ENCODE data around the gene CNR1. TPM values are rescaled to one million over a fixed set of nuclear protein-coding genes. Genes with fewer than 3 reads are reported as not detected.

The CNR1 gene
- total and polyA plus RNA-seq, 2 of the 4 experiments (the other 2 are of a cell fraction) = not detected

DNA sequence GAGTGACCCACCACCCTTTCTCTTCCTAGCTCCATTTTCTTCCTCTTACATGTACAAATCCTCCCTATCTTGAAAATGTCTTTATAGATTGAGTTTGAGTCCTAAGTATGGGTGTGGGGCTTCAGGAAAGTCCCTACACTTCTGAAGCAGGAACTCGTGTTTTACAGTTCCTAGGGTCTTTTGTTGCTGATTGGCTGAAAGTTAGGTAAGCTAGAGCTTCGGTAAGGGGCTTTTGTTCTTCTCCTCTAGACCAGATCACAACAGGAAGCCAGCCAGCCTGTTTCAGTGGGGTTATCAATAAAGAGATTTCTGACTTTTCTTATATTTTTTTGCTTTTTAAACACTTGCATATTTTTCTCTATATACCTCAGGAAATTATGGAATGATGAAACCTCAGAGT lies 51.3 kb downstream of the CNR1 start:
- Histone ChIP-seq H2AK9ac (replicated peaks; ENCODE audit: low read depth, low read length, poor library complexity) (no peak overlapping the region), H3K14ac (replicated peaks; ENCODE audit: low read depth, low read length) (no peak overlapping the region), H3K27ac (ENCODE audit: insufficient read depth, low read length) (no peak overlapping the region), H3K36me3 (ENCODE audit: control insufficient read depth, insufficient read depth, low read length) (no peaks in the 10 kb centered on the region), H3K23ac (ENCODE audit: low read depth, low read length) (no peak overlapping the region), H4K20me1 (ENCODE audit: insufficient read depth, low read length) (no peaks in the 10 kb centered on the region), H3K4me1 (ENCODE audit: control insufficient read depth, insufficient read depth, low read length) (no peaks in the 10 kb centered on the region), H3K4me3 (ENCODE audit: insufficient read depth, low read depth, low read length) (no peak overlapping the region), H3K4me2 (ENCODE audit: low read depth, low read length) (no peak overlapping the region), H2BK5ac (ENCODE audit: low read depth, low read length, poor library complexity, severe bottlenecking) (no peak overlapping the region), H2AFZ (replicated peaks; ENCODE audit: low read length, poor library complexity) (no peak overlapping the region), H3K79me1 (ENCODE audit: low read depth in 1 of 2, low read length in 2 of 2) (no peaks in the 10 kb centered on the region), H3K9ac (ENCODE audit: low read depth, low read length) (no peak overlapping the region), H2AK5ac (ENCODE audit: low read depth, low read length) (no peak overlapping the region), H3K4ac (ENCODE audit: low read depth, low read length) (no peak overlapping the region), H3K27me3 (ENCODE audit: control insufficient read depth, insufficient read depth, low read length) (no peaks in the 10 kb centered on the region), H3K9me3 (ENCODE audit: control insufficient read depth, insufficient read depth, low read length) (no peaks in the 10 kb centered on the region), H3K9me1 (ENCODE audit: insufficient read depth, low read length) (no peaks in the 10 kb centered on the region), H2BK20ac (ENCODE audit: low read depth, low read length) (no peak overlapping the region), H3K56ac (ENCODE audit: extremely low read depth, insufficient read depth, low read length) (no peak overlapping the region), H4K8ac (ENCODE audit: low read depth in 2 of 2, low read length in 2 of 2) (no peak overlapping the region), H3K18ac (ENCODE audit: low read depth, low read length) (no peak overlapping the region), H2BK15ac (ENCODE audit: low read depth, low read length) (no peak overlapping the region), H4K5ac (ENCODE audit: low read depth, low read length) (no peak overlapping the region), H2BK120ac (ENCODE audit: low read depth, low read length) (no peak overlapping the region), H4K91ac (ENCODE audit: insufficient read depth, low read depth, low read length) (no peak overlapping the region)
- dilution Hi-C loops (cut with HindIII; ENCODE audit: low sequenced_read_pairs, unreplicated experiment) (no loop called here), in situ Hi-C loops (cut with MboI; ENCODE audit: low sequenced_read_pairs) (no loop called here), intact Hi-C loops (cut with micrococcal nuclease) (no loop called here)
- WGBS, 2 experiments (ENCODE audit: extremely low coverage in 2 of 2, insufficient read length in 1 of 2) = no CpG with 5 or more reads among the region's 2 CpGs
- DNase-seq (no peak), ATAC-seq (ENCODE audit: low read depth) (no peak)
- ChIA-PET POLR2A (ENCODE audit: unreplicated experiment) (no interaction called here), CTCF (no interaction called here)
- no peak for TF ChIP-seq CEBPB (IDR thresholded peaks at IDR 0.05; ENCODE audit: low read depth, low read length)
- no peak for TF ChIP-seq FOS (IDR thresholded peaks at IDR 0.05; ENCODE audit: low read depth, low read length)
- no peak for TF ChIP-seq SMC3 (IDR thresholded peaks at IDR 0.05; ENCODE audit: low read depth, low read length)
- no peak for TF ChIP-seq MAZ (IDR thresholded peaks at IDR 0.05; ENCODE audit: borderline replicate concordance, low read depth, low read length)
- no peak for TF ChIP-seq RFX5 (IDR thresholded peaks at IDR 0.05; ENCODE audit: low read depth, low read length)
- no peak for TF ChIP-seq MXI1 (IDR thresholded peaks at IDR 0.05; ENCODE audit: borderline replicate concordance, low read depth, low read length)
- no peak for TF ChIP-seq CHD1 (IDR thresholded peaks at IDR 0.05; ENCODE audit: low read depth, low read length)
- TF ChIP-seq POLR2A (IDR thresholded peaks at IDR 0.05; ENCODE audit: low read depth, low read length) = no peak
- no peak for TF ChIP-seq NFE2L2 (IDR thresholded peaks at IDR 0.05; ENCODE audit: low read depth, low read length)
- TF ChIP-seq RCOR1 (IDR thresholded peaks at IDR 0.05; ENCODE audit: insufficient replicate concordance, low read length) = no peak
- TF ChIP-seq, protein P1, sequence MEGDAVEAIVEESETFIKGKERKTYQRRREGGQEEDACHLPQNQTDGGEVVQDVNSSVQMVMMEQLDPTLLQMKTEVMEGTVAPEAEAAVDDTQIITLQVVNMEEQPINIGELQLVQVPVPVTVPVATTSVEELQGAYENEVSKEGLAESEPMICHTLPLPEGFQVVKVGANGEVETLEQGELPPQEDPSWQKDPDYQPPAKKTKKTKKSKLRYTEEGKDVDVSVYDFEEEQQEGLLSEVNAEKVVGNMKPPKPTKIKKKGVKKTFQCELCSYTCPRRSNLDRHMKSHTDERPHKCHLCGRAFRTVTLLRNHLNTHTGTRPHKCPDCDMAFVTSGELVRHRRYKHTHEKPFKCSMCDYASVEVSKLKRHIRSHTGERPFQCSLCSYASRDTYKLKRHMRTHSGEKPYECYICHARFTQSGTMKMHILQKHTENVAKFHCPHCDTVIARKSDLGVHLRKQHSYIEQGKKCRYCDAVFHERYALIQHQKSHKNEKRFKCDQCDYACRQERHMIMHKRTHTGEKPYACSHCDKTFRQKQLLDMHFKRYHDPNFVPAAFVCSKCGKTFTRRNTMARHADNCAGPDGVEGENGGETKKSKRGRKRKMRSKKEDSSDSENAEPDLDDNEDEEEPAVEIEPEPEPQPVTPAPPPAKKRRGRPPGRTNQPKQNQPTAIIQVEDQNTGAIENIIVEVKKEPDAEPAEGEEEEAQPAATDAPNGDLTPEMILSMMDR (conservative IDR thresholded peaks at IDR 0.05; ENCODE audit: low read depth, low read length) = no peak
- no peak for TF ChIP-seq MAFK (IDR thresholded peaks at IDR 0.05; ENCODE audit: low read depth, low read length)
- TF ChIP-seq, protein P2, sequence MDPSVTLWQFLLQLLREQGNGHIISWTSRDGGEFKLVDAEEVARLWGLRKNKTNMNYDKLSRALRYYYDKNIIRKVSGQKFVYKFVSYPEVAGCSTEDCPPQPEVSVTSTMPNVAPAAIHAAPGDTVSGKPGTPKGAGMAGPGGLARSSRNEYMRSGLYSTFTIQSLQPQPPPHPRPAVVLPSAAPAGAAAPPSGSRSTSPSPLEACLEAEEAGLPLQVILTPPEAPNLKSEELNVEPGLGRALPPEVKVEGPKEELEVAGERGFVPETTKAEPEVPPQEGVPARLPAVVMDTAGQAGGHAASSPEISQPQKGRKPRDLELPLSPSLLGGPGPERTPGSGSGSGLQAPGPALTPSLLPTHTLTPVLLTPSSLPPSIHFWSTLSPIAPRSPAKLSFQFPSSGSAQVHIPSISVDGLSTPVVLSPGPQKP (IDR thresholded peaks at IDR 0.05; ENCODE audit: borderline replicate concordance, low read depth, low read length) = no peak
- TF ChIP-seq, protein P3, sequence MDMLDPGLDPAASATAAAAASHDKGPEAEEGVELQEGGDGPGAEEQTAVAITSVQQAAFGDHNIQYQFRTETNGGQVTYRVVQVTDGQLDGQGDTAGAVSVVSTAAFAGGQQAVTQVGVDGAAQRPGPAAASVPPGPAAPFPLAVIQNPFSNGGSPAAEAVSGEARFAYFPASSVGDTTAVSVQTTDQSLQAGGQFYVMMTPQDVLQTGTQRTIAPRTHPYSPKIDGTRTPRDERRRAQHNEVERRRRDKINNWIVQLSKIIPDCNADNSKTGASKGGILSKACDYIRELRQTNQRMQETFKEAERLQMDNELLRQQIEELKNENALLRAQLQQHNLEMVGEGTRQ (IDR thresholded peaks at IDR 0.05; ENCODE audit: low read depth, low read length) = no peak
- TF ChIP-seq RAD21 (IDR thresholded peaks at IDR 0.05; ENCODE audit: low read length) = no peak
- TF ChIP-seq BHLHE40 (IDR thresholded peaks at IDR 0.05; ENCODE audit: low read depth, low read length) = no peak
- no TSS peak for BruUV-seq (replicated peaks)
